Muscle of back (tissue), 11 donors: ENCODE data around the gene FBLN2. TPM values are rescaled to one million over a fixed set of nuclear protein-coding genes. Genes with fewer than 3 reads are reported as not detected.

Source experiments
- DNase-seq, 3 donors: peaks; one replicate each; pipeline versions ENCODE4 v3.0.0 to v3.0.0-alpha.2; 2013
- polyA plus RNA-seq, 10 donors: library from polyadenylated mRNA; unstranded; fragments of 120-200 nt; gene quantifications; one replicate each; pipeline ENCODE4 v1.2.1, GENCODE V29; 2013; ENCODE audit not compliant: insufficient read length in 10 of 10

Gene FBLN2
- polyA plus RNA-seq, 10 donors = 27.1 to 107 (median 54.1) TPM

GRCh38 chr3:13564751-13565560 lies 16.0 kb downstream of the FBLN2 start:
- DNase-seq = no peak

DNA sequence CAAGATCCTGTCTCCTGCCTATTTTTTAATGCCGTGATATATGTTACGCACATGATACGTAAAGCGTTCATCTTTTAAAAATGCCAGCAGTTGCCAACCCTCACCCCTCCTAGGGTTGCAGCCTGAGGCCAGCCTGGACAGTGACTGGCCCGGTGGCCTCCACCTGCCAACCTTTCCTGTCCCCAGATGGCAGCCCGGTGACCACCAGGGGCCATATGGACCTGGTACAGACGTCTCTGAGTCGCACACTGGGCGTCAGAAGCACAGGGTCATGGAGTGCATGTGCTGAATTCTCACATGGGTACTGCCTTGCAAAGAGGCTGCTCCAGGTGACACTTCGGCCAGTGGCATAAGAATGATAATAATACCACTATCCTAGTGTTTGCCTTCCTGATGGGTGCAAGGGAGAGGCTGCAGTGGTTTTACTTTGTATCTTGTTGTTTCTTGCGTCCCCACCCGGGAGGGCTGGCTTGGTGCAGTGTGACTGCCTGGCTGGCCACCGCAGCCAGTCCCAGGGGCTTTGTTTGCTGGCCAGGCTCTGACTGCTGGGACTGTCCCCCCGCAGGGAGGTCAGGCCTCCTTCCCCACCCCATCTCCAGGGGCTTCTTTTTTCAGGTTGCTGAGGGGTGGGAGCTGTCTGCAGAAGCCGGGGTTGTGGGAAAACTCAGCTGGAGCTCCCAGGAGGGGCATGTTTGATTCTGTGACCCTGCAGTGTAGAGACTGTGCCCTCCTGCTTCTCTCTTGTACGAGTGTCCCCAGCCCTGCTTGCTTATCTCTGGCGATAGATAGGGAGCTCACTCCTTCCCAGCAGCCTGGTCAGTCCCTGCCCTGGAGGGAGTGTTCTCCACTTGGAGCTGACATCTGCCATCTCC lies 16.9 kb downstream of the FBLN2 start:
- no peak for DNase-seq

- DNase-seq = no peak
These were observed 17.5 kb downstream of the FBLN2 start for GRCh38 chr3:13566453-13566748.

DNA sequence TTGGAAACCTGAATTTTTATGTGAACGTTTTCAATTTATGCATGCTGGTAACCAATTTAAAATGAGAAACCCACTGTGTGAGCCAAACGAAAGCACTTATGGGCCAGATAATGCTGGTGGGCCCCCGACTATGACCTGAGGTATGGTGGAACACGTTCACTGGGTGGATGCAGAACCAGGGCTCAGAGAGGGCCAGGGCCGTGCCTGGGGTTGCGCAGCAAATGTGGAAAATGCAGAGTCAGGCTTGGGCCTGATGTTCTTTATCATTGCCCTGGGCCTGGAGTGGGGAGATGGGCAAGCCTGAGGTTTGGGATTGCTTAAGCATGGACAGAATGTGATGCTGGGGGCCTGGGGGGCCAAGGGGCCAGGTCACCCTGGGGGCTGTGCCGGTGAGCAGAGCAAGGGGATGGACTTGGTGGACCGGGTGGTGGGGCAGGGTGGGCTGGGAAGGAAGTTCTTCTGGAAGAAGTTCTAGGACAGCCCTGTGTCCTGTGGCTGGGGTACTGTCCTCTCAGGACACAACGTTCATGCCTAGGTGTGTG lies 17.9 kb downstream of the FBLN2 start:
- DNase-seq = no peak

- DNase-seq = no peak
These were observed 19.0 kb downstream of the FBLN2 start for GRCh38 chr3:13567684-13568514.

DNA sequence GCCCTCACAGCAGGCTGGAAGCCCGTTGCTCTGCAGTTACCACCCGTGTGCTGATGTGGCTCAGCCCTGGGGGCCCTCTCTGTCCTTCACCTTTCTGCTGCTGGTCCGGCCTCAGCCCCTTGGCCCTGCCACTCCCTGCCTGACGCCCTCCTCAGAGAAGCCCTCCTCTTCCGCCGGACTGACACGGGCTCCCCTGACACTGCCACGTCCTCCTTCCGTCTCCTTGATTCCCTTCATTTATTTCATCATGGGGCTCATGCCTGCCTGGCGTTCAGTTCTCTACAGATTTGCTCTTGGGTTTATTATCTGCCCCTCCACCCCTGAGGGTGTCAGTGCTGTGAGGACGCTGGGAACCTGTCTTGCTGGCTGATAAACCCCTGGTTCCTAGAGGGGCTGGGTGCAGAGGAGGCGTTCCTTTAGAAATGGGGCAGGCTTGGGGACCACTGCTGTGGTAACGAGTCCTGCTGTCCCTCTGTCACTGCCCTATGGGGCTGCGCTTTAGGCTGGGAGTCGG lies 19.6 kb downstream of the FBLN2 start:
- DNase-seq = no peak

DNA sequence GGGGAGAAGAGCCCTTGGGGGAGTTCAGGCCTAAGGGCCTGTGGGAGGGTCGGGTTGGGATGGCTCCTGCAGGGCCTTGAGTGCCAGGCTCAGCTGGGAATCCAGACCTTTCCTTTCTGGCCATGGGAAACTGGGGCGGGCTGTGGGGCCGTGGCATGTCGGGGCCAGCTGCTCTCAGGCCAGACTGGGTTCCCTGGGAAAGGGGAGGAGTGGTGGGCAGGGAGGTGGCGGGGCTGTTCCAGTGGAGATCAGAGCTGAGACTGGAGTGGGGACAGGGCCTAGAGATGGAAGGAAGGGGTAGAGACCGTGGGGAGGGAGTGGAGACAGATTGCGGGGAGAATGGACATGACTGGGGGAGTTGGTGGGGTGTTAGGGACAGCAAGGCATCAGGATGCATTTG lies 20.3 kb downstream of the FBLN2 start:
- DNase-seq = no peak

DNA sequence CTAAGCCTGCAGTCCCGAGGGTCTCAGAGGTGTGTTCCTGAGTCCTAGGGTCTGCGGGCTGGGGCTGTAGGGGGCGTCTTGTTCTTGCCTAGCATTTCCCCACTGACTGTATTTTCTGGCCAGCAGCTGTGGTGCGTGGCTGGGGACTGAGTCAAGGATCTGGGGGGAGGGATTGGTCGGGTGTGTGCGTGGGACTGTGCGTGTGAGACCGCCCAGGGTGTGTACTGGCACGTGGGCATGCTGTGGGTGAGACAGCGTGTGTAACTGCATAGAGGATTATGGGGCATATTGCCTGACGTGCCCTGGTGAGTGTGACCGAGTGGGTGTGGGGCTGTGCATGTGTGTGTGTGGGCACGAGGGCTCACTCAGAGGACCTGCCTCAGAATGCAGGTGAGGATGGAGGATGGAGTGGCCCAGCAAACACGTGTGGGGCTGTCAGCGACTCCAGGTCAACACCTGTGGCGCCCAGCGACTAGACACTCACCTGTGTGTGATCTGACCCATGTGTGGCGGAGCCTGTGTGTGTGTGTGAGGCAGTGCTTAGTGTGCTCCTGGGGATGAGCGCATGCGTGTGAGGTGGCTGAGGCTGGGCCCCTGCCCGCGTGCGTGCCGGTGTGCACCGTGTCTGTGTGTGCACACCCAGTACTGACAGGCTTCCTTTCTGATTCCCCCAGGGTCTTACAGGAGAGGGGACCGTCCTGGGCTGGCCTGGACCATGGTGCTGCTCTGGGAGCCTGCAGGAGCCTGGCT lies 20.9 kb downstream of the FBLN2 start:
- DNase-seq = no peak

DNA sequence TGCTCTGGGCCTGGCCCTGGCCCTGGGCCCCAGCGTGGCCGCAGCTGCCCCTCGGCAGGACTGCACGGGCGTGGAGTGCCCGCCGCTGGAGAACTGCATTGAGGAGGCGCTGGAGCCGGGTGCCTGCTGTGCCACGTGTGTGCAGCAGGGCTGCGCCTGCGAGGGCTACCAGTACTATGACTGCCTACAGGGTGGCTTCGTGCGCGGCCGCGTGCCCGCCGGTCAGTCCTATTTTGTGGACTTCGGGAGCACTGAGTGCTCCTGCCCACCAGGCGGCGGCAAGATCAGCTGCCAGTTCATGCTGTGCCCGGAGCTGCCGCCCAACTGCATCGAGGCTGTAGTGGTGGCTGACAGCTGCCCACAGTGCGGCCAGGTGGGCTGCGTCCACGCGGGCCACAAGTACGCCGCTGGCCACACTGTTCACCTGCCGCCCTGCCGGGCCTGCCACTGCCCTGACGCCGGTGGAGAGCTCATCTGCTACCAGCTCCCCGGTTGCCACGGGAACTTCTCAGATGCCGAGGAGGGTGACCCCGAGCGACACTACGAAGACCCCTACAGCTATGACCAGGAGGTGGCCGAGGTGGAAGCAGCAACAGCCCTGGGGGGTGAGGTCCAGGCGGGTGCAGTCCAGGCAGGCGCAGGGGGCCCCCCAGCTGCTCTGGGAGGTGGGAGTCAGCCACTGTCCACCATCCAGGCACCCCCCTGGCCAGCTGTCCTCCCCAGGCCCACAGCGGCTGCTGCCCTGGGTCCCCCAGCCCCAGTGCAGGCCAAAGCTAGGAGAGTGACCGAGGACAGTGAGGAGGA lies 21.7 kb downstream of the FBLN2 start:
- DNase-seq = no peak

GRCh38 chr3:13571264-13571663 lies 22.3 kb downstream of the FBLN2 start:
- DNase-seq = no peak

DNA sequence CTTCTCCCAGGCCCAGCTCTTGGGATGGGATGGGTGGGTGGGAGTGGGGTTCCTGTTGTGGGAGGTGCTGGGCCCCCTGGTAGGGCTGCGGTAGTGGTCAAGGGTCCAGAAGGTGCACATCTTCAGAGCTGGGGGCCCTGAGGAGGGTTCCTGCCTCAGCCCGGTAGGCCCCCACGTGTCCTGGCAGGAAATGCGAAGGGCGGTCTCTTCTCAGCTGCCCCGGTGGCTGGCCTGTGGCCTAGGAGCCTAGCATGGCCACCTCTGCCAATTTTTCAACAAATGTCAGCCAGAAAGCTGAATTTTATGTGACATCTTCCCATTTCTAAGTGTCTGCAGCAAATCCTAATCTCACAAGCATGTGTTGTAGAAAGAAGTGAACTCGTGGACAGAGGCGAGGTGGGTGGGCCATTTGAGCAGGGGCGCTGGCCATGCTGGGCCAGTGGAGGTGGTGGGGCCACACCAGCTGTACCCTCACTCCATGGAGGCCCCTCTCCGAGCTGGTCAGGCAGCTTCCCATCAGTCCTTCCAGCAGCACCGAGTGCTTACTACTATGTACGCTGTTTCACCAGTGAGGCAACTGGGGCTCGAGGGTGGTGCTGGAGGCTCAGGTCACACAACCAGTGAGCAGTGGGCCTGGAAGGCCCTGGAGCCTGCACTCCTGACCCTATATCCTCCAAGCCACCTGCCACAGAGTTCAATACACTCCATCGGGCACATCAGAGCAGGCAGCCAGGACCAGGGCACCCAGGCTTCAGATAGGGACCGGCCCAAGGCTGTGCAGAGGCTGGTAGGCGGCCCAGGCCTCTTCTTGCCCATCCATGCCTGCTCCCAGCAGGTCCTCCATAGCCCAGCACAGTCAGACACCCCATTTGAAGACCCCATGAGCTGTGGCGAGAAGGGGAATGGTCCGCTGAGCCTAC lies 23.2 kb downstream of the FBLN2 start:
- DNase-seq = no peak

DNA sequence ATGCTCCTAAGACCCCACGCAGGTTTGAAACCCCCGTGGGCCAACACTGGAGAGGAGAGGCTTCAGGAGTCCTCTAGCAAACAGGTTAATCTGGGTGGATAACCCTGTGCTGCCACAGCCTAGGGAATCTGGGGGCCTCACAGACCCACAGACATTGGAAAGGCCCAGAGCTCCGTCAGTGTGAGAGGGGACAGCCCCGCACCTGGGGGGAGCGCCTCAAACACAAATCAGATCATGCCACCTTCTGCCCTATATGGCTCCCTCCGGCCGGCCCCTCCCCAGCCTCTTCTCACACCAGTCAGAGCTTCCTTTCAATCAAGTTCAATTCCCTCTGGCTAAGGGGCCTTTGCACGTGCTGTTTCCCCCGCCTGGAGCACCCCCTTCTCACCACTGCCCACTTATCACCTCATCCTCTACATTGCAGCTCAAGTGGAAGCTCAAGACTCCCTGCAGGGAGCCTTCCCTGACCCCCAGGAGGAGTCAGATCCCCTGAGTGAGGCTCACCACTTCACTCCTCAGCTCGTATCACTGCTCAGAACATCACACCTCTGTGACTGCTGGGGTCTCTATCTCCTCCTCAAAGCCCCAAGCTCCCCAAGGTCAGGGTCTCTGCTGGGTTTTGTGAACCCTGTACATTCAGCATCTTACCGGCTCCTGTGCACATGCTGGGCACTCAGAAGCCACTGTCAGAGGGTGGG lies 24.1 kb downstream of the FBLN2 start:
- no peak for DNase-seq

- peak in 1 of 3 donors; percentile 77 for DNase-seq
These were observed 25.3 kb downstream of the FBLN2 start for GRCh38 chr3:13574083-13574797.

DNA sequence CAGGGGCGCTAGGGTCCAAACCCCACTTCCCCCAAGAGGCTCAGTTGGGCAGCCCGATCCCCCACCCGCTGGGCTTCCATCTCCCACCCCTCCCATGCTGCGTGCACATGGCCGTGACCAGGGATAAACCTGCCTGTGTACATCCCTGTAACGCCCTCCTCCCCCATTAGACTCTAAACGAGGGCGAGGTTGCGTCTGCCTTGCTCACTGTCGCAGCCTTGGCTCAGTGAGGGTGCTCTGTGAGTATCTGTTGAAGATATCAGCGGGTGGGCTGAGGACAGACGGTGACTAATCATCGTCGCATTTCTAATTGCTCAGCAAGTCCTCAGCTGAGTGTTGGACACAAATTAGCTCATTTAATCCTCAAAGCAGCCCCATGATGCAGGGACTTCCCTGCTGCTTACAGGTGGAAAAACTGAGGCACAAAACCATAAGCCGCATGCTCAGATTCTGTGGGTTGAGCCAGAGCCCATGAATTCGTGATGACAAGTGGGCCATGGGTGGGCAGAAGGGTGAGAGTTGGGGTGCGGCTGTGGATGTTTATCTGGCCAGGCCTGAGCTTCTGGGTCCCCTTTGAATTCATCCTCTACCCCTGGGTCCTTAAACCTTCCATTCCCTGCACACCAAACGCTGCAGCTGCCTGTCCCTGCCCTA lies 26.0 kb downstream of the FBLN2 start:
- no peak for DNase-seq

DNA sequence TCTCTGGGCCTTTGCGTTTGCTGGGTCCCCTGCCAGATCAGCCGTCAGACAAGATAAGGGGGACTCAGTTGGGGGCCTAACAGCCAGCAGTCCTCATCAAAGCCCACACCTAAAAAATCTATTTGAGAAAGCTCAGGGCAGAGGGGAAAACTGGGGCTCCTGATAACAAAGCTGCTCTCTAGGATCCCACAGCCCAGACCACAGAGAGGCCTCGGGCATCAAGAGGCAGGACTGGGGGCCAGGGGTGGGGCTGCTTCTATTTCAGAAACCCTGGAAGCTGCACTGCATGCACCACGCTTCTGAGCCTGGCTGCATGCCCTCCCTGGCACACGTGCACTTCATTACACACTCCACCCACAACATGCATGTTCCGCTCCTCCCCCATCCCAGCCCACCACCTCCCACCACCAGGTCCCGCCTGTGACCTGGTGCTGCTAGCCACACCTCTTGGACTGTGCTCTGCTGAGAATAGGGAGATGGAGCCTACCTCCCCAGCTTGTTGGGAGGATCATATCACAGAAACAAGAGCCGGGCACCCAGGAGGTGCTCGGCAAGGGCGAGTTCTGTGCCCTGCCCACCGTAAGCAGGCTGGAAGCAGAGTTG lies 26.6 kb downstream of the FBLN2 start:
- DNase-seq = peak in 1 of 3 donors; percentile 71
